IPS-11a (cell line): ENCODE results near the gene ALKBH8.
A peak's percentile ranks its signal among the peaks of the same experiment; 100 is the strongest.
"Not testable (repeated sequence)": the region's sequence is repeated elsewhere in the genome, so short reads cannot be mapped to it uniquely, and the experiment has no call there.

Experiments
- H3K4me3 ChIP-seq: one replicate; pipeline ENCODE4 v1.5.1; 2013; ENCODE audit warnings: low read depth, low read length, control low read depth

Gene ALKBH8

DNA sequence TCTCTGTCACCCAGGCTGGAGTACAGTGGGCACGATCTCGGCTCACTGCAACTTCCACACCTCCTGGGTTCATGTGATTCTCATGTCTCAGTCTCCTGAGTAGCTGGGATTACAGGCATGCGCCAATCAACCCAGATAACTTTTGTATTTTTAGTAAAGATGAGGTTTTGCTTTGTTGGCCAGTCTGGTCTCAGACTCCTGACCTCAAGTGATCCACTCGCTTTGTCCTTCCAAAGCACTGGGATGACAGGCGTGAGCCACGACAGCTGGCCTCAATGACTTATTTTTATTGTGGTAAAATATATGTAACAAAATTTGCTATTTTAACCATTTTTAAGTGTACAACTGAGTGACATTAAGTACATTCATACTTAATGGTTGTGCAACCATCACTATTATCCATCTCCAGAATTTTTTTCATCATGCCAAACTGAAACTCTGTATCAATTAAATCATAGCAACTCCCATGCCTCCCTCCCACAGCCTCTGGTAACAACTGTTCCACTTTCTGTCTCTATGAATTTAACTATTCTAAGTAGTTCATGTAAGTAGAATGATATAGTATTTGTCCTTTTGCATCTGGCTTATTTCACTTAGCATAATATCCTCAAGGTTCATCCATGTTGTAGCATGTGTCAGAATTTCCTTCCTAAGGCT lies 57.2 kb downstream of the ALKBH8 start:
- no peak overlapping the region for H3K4me3 ChIP-seq

DNA sequence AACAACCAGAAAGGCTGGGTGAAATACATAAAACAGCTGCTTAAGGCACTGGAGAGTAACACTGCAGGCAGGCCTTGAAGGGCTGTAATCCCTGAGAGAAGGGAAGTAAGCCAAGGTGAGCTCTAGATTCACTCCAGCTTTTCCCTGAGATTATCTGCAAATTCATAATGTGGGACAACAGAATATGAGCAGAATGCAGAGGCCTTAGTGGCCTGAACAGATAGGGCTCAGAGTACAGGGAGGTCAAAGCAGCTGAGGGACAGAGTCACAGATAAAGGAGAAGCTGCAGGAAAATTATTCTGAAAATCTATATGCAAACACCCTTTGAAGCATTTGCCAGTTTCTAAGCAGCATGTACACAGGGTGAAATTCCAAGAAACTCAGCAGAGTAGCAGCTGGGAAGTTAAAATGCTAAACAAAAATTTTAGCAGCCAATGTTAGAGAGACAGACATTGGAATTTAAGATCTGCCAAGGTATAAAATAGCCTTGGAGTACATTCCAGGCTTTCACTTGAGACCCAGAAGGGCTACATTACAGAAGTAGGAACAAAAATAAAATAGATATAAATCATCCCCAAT lies 59.8 kb downstream of the ALKBH8 start:
- no peak overlapping the region for H3K4me3 ChIP-seq

DNA sequence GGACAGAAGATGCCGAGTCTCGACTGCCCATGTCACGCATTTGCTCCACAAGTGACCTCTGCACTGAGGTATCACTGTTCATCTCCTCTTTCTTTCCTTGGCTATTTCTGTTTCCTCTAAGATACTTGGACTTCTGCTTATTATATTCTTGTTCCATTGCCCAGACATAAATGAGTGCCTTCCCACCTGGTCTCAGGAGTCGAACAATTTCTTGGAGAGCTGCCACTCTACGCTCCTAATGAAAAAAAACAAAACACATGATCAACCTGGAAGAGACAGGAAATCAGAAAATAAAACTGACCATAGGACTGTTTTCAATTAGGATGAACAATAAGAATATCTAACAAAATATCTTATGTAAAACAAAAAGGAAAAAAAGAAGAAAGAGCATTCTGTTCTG lies 60.6 kb downstream of the ALKBH8 start:
- H3K4me3 ChIP-seq, result no peak overlapping the region

DNA sequence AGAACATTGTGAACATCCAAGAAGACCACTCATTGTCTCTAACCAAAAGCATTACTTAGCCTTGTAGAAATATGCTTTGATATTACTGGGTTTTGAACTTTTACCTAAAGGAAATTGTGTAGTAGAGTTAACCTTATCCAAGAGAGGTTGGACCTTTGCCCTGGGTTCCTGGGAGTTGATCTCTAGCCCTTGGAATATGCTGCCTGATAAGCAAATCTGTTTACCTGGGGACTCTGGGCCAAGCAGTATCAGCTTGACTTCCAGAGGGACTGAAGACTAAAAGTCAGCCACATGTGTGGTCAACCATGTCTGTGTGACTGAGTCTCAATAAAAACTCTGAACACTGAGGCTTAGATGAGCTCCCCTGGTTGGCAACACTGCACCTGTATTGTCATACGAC lies 63.8 kb downstream of the ALKBH8 start:
- no peak overlapping the region for H3K4me3 ChIP-seq

DNA sequence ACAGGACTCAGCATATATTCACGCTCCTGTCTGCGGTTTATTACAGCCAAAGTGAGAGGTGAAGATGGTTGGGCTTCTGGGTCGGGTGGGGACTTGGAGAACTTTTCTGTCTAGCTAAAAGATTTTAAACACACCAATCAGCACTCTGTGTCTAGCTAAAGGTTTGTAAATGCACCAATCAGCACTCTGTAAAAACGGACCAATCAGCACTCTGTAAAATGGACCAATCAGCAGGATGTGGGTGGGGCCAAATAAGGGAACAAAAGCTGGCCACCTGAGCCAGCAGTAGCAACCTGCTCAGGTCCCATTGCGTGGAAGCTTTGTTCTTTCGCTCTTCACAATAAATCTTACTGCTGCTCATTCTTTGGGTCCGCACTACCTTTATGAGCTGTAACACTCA lies 68.2 kb downstream of the ALKBH8 start:
- H3K4me3 ChIP-seq, result not testable (repeated sequence)

DNA sequence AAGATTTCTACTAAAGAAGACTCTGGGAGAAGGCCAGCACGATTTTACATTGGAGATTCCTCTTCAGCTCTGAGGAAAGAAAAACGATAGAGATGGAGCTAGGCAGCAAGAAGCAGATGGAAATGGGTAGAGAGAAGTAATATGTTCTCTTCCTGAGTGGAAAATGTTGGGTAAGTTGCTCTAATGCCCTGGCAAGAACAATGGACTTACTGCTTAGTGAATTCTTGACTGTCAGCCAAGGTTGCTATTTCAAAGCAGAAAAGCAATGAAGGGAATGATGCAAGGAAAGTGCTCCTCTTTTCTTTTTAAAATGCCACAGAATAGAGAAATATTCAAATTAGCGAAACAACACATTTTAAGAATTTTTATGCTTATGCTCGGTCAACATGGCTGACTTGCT lies 69.5 kb downstream of the ALKBH8 start:
- no peak overlapping the region for H3K4me3 ChIP-seq

DNA sequence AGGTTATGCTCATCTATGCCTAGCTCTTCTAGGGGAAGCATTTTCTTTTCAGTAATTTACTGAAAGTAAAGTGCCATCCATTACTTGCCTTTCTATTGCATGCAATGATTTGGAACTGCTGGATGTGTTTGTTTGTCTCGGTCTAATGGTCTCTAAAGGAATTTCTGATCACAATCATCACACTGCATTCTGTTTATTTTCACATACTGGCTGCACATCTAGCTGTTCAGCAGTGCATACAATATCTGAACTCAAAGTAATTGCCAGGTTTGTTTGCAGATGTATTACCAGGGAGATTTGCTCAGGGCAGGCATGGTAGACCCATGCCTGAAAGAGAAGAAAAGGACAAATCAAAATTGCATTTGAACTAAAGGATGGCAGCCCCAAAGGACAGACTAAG lies 71.5 kb downstream of the ALKBH8 start:
- no peak overlapping the region for H3K4me3 ChIP-seq

DNA sequence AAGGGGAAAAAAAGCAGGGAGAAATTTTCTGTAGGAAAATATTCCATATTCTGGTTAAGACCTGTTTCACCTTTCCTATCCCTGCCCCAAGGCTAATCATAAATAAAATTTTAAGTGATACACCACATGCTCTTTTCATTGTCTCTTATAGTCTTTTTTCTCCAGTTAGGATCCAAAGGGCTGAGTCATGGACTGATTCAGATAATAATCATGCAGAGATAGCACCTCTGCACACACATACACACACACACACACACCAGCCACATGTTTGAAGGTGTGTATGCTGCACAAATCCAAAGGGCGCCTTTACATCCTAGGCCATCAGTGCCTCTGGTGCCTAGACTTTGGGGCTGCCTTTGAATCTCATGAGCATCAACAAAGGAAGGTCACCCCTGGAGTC lies 72.4 kb downstream of the ALKBH8 start:
- H3K4me3 ChIP-seq, result no peak overlapping the region

DNA sequence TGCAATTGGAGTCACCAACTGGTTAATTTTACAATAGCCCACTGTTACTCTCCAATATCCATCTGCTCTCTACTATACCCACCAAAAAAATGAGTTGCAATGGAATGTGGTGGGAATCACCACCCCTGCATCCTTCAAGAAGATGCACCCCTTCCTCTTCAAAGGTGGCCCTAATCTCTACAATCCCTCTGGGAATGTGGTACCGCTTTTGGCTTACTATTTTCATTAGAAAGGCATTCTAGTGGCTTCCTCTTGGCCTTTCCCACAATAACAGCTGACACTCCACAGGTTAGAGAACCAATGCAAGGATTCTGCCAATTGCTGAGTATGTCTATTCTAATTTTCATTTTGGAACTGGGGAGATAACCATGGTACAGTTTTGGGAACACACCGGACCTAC lies 74.7 kb downstream of the ALKBH8 start:
- H3K4me3 ChIP-seq, result no peak overlapping the region

DNA sequence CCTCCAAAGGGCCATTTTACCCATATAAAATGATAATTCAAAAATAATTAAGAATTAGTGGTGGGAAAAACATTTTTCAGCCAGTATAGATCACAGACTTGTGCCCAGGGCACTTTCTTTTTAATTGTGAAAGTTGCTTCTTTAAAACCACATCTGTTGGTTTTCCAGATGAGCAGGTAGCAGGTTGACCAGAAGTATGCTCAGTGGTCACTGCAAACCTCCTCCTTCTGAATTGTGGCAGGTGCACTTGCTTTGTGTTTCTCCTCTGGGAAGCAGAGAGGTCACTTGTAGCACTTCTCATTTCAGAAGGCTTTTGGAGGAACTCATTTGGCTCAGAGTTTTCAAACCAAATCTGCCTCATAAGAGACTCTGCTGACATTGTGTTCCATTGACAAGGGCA lies 83.3 kb downstream of the ALKBH8 start:
- no peak overlapping the region for H3K4me3 ChIP-seq

DNA sequence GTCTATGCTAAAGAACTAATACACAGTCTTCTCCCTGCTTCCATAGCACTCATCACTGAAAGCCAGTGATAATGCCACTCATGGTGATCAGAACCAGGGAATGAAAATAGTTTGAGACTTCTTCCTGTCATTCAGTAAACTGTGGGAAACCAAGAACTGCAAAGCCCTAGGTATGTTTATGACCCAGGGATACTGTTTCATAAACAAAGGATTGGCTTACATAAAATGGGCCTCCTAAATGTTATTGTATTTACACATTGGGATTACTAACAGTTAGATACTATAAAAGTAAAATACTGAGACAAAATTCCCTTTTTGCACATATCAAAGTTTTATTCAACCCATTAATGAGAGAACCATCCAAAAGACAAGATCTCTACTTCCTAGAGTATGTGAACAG lies 86.6 kb downstream of the ALKBH8 start:
- no peak overlapping the region for H3K4me3 ChIP-seq

DNA sequence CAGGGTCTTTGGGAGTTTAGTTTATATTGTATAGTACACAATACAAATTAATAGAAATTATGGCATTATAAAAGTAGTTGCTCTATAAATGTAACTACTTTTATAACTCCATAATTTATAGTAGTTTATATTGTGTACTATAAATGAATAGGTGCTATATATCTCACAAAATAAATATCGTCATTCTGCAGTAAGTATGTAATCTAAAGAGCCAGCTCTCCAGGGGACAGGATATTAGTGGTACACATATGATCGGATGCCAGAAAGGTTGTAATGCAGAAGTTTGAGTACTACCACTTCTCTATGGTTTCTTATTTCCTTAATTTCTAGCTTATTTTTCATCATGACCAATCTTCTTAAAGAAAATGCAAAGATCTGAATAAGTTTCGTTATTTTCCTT lies 87.7 kb downstream of the ALKBH8 start:
- no peak overlapping the region for H3K4me3 ChIP-seq

DNA sequence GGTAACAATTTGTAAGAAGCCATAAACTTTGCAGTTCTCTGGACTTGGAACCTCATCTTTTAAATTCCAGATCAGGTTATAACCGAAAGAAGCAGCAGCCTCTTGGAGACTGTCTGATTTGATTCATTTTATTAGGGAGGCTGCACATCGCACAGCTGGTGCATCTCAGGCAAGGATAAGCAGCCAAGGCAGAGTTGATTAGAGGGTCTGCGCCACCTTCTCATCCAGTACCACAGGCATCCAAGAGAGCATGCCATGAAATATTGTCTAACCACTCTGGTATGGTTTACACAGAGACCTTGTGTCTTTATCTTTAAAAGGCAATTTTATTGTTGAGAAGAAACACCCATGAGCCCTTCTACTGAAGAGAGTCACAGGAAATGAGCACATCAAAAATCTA lies 91.7 kb downstream of the ALKBH8 start:
- no peak overlapping the region for H3K4me3 ChIP-seq

DNA sequence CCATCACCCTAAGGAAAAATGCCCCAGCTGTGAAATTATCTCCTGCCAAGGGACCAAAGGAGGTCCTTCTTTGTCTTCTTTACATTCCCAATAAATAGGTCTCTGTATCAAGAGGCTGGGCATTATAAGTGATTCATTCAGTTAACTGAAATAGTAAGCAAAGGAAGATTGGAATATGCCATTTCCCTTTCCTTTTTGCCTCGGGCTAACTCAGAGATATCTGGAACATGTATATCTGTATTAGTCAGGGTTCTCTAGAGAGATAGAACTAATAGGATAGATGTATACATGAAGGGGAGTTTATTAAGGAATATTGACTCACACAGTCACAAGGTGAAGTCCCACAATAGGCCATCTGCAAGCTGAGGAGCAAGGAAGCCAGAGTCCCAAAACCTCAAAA lies 92.6 kb downstream of the ALKBH8 start:
- H3K4me3 ChIP-seq, result no peak overlapping the region

DNA sequence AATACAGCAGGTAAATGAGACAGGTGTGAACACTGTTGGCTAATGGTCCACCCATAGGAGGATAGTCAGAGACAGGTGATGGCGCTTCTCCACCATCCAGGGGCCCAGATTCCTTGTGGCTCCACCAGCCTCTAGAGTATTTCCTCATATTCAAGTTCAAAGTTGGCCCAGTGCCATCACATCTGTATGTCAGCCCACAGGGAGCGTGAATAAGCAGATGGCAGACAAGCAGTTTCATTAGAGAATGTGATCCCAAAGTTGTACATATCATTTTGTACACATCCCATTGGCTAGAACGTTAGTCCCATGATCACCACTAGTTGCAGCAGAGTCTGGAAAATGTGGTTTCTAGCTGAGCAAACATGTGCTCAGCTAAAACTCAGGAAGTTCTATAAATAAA lies 96.9 kb downstream of the ALKBH8 start:
- H3K4me3 ChIP-seq, result no peak overlapping the region

DNA sequence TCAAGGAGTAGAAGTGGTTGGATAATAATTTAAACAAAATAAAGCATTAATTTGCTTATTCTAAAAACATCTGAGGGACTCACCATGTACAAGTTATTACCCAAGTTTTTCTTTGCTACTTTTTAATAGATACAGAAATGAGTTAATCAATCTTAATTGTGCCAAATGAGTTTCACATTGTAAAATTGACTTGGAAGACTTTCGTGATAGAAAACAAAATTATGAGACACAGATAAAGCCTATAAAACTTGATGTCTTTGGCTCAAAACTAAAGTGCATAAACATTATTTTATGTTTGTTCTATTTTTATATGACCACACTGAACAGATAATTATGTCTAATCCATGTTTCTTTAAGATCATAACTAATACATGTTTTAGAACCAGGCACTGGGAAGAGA lies 97.8 kb downstream of the ALKBH8 start:
- H3K4me3 ChIP-seq, result no peak overlapping the region

DNA sequence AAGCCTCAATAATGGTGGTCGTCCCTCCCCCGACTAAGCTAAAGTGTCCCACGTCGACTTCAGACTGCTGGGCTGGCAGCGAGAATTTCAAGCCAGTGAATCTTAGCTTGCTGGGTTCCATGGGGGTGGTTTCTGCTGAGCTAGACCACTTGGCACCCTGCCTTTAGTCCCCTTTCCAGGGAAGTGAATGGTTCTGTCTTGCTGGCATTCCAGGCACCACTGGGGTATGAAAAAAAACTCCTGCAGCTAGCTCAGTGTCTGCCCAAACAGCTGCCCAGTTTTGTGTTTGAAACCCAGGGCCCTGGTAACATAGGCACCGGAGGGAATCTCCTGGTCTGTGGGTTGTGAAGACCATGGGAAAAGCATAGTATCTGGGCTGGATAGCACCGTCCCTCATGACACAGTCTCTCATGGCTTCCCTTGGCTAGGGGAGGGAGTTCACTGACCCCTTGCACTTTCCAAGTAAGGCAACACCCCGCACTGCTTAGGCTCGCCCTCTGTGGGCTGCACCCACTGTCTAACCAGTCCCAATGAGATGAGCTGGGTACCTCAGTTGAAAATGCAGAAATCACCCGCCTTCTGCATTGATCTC lies 99.2 kb downstream of the ALKBH8 start:
- H3K4me3 ChIP-seq, result not testable (repeated sequence)

DNA sequence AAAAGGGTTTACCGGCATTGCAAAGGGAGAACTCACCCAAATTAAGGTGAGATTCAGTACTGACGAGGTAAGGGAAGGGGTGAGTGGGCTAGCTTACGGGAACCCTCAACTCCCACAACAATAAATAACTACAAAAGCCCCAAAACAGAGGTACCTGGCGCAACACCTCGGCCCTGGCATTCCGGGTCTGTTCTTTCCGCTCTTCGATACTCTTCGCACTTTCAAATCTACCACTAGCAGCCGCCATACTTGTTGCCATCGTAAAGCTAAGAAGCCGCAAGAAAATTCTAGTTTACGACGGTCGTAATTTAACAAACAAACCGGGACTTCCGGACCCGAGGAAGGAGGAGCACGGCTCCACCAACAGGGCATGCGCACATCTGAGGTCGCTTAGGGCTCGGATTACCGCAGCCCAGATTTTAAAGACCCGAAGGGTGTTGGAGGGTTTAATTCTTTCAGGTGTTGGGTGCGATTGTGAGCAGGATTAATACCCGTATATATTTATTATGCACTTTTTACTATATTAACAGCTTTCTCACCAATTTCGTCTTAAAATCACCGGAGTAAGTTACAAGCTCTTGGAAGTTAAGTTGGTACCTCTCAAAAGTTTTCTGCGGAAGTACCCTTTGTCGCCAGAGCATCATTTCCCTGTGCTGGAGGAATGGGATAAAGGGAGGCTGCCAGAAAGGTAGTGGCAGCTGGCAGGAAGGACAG lies 107.8 kb downstream of the ALKBH8 start, which contains the start of gene CWF19L2:
CWF19L2 (minus strand) TSS at position 268 of the 714 bp plus-strand sequence; CDS start at position 259, 9 bp downstream.
- H3K4me3 ChIP-seq, result peak within 1 kb of the TSS; percentile 100

DNA sequence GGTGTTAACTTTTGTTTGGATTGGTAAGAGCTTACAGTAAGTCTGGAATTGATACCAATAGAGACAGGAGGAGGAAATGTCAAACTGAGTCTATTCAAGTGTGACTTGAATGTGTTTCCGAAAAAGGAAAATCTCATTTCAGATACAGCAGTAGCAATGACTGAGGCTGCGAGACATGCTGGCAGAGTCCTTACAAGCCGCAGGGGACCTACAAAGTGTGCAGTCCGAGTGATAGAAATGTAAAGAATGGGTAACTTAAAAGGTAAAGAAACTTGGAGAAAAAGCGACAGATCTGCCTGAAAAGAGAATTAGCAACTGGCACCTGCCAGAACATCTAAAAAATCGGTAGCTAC lies 108.4 kb downstream of the ALKBH8 start:
- H3K4me3 ChIP-seq, result peak overlapping the region; percentile 100

DNA sequence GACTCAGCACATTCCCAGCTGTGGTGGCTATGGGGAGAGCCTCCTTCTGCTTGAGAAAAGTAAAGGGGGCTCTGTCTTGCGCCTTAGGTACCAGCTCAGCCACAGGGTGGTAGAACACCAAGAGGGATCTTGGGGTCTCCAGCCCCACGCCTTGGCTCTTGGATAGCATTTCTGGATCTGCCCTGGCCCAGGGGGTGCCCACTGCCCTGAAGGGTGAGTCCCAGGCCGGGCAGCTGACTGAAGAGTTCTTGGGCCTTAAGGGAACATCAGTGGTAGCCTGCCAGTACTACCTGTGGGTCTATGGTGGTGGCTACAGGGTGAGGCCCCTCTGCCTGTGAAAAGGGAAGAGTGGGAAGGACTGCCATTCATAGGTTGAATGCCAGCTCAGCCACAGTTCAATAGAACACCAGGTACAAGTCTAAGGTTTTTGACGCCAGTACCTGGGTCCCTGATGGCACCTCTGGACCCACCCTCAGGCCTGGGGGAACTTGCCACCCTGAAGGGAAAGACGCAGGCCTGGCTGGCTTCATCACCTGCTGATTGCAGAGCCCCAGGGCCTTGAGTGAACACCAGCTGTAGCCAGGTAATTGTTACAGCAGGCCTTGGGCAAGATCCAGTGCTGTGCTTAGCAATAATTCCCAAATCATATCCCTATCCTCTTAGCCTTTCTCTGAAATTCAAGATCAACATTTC lies 111.8 kb downstream of the ALKBH8 start:
- no peak overlapping the region for H3K4me3 ChIP-seq
